Kasumi-1 (cell line): ENCODE data around the gene POU4F3.
"Not testable (repeated sequence)": the region's sequence is repeated elsewhere in the genome, so short reads cannot be mapped to it uniquely, and the experiment has no call there.

Experiments used
- DNase-seq, 2 experiments: peaks; one replicate each; lab custom pipeline; 2025; lab: John Stamatoyannopoulos, UW

POU4F3 gene

DNA sequence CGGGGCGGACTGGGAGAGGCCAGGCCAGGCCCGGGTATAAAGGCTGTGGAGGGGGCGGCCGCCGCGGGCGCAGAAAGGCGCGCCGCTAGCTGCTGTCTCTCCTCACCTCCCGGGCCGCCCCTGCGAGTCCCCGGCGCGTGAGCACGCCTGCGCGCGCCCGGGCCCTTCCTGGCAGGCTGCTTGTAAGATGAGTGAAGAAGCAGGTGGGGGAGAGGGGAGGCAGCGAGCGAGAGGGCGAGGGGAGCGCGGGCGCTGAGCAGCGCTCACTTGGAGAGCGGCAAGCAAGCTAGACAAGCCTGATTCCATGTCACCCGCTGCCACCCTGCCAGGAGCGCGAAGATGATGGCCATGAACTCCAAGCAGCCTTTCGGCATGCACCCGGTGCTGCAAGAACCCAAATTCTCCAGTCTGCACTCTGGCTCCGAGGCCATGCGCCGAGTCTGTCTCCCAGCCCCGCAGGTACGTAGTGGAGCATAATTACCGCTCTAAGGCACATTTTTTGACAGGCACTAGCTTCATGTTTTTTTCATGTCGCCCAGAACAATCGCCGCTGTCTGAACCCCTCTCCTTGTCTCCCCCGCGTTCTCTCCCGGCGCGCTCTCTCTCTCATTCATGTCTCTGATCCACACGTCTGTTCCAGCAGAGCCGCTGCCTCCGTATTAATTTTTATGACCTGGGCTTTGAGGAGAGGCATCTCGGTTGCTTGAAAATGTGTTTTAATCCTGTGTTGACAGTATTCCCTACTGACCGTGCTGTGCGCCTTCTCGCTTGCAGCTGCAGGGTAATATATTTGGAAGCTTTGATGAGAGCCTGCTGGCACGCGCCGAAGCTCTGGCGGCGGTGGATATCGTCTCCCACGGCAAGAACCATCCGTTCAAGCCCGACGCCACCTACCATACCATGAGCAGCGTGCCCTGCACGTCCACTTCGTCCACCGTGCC lies at the start of gene POU4F3:
Gene POU4F3, plus strand, starts transcription at position 66 of the 941 bp plus-strand sequence. Its CDS starts 274 bp downstream, at position 340.
- no peak for DNase-seq

DNA sequence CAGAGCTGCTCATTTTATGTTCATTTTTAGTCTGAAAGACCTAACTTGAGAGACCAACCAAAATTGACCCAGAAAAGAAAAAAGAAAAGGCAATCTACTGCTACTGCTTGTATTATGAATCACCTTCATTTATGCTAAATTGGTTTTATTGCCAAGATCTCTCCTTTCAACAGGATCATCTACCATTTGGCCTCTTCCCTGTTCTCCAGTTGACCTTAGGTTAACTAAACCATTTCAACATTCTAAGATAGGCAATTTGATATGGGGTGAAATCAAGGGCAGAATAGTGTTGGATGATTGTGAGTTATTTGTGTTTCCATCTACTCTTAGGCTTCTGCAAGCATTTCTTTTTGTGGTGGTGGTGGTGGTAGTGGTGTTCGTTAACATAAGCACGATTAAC lies 48.3 kb upstream of the POU4F3 start:
- DNase-seq: no peak

DNA sequence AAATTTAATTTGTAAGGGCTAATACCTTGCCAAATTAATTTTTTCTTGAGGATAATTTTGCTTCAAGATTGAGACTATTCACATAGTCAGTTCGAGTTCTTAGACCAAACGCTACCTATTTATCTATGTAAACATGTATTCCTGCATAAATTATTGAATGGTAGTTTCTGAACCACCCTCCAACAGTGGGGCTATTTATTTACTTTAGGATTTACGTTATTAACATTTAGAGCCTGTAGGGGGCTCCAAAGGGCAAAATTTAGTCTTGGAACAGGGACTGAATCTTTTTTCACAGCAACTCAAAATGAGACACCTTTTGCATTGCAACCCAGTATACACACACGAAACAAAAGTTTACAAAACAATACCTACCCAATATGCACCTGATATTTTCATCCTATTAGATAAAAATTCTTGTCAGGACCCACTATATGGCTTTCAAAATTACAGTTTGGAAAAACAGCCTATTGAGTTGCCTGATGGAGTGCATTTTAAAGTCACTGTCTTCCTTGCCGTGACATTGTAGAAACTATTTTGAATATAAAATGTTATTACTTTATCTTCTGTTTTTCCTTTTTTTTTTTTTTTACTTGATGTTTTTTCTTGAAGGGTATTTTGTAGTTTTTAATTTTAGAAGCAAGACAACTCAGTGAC lies 47.1 kb upstream of the POU4F3 start:
- peak; percentile 69 to 77 for DNase-seq

DNA sequence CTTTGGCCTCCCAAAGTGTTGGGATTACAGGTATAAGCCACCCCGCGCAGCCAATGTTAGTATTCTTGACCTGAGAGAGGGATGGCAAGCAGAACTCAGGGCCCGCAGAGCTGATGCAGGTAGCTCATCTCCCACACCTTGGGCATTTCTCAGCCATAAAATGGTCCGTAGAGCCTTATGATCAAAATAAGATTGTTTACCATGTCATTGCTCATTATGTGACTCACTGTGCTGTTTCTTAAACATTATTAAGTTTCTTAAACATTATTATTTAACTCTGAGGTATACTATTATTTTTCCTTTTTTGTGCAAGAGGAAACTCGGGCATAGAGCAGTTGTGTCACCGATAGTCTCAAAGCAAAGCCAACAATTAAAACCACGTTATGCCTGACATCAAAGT lies 42.4 kb upstream of the POU4F3 start:
- DNase-seq: no peak

DNA sequence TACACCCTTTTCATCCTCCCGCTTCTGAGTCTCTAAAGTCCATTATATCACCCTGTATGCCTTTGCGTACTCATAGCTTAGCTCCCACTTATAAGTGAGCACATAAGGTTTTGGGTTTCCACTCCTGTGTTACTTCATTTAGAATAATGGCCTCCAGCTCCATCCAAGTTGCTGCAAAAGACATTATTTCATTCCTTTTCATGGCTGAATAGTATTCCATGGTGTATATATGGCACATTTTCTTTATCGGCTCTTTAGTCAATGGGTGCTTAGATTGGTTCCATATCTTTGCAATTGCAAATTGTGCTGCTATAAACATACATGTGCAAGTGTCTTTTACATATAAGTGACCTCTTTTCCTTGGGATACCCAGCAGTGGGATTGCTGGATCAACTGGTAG lies 39.7 kb upstream of the POU4F3 start:
- DNase-seq: not testable (repeated sequence)

DNA sequence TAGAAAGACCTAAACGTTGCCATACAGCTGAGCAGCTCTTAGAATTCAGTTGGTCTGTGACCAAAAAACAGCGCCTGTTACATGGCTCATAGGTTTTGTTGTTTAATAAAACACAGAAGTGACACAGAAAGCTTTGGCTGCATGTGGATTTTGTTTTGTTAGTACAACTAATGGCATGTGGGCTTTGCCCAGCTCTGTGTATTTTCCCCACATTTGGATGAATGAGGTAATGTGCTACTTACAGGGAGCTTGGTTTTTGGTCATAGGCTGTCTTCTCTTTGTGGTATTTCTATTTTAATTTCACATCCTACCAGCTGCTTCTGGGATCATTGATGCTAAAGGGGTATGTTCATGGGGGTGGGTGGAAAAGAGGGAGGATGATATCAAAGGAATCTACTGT lies 37.0 kb upstream of the POU4F3 start:
- DNase-seq: no peak

- no peak for DNase-seq
Observed at GRCh38 chr5:146302406-146302805, 36.2 kb upstream of the POU4F3 start.

GRCh38 chr5:146306838-146307237 lies 31.8 kb upstream of the POU4F3 start:
- no peak for DNase-seq

- no peak for DNase-seq
Observed at GRCh38 chr5:146307796-146308195, 30.8 kb upstream of the POU4F3 start.

DNA sequence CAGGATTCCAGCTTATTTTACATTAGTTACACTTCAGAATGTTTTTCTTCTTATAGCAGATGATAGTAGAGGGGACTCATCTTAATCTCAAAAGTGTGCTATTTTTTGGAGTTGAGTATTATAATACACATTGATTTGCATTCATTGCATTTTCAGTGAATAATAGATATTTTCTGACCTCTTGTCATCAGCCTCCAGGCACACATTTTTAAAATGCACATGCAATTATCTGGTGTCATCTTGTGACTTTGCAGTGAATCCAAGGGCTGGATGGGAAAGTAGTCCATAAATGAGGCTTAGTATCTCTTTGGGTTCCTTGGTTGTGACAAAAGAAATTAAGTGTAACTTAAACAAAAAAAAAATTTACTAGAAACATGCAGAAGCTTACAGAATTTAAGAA lies 28.1 kb upstream of the POU4F3 start:
- DNase-seq: no peak

DNA sequence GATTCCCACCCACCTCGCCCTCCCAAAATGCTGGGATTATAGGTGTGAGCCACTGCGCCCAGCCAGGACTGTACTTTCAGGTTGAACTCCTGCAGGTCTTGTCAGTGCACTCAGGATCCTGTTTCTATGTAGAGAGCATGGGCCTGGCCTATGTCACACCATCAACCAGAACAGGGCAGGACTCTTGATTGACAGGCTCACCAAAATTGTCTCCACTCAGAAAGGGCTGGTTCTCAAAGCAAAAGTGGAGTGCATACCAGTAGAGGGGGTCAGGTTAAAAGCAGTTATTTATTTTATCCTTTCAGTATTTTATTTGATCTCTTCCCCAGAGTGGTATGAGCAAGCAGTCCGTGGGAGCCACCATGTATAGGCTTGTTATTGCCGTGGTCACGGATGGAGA lies 27.4 kb upstream of the POU4F3 start:
- no peak for DNase-seq

DNA sequence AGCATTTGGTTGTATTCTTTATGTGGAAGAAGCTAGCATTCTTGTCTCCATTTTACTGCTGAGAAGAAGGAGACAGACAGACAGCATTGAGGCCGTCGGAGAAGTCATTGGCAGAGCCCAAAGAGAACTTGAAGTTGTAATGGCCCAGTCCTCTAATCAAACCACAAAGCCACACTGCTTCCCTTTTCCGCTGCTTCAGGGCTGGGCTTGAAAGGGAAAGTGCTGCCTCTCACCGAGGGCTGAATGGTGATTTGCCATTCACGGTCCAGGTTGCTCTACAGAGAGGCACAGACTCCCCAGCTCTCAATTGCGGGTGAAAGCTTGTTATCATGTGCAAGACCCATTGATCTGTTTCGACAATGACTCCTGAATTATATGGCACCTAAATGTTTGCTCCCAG lies 25.6 kb upstream of the POU4F3 start:
- DNase-seq: peak; percentile 78 to 82

DNA sequence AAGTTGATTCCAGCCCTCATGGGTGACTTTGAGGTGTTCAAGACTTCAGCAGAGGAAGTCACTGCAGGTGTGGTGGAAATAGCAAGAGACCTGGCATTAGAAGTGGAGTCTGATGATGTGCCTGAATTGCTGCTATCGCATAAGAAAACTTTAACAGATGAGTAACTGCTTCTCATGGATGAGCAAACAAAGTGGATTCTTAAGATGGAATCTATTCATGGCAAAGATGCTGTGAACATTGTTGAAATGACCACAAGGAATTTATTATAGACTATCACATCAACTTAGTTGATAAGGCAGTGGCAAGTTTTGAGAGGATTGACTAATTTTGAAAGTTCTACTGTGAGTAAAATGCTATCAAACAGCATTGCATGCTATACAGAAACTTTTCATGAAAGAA lies 17.1 kb upstream of the POU4F3 start:
- DNase-seq: no peak

DNA sequence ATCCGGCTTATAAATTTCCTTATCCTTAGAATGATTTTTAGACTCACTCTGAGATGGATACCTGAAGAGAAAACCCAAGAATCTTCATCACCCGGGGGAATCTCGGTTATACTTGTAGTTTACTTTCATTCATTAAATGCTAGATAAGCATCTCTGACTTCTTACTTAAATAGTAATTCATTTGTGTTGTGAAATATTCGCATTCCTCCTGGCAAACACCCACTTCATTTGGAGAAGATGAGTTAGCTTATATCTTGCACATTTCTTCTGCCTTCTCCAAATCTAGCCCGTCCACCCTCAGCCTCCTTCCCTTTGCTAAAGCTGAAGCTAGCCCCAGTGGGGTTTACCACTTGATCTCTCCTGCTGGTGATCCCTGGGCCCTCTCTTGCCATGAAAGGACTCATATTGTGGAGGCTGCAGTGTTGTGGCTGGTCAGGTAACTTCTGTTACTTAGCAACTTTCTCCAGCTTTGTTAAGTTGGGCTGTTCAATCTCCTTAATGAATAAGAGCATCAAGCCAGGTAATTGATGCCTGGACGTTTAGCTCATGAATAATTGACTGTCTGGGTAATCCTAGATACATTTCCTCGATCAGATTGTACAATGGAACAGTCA lies 11.3 kb upstream of the POU4F3 start:
- DNase-seq: no peak

GRCh38 chr5:146327989-146328388 lies 10.7 kb upstream of the POU4F3 start:
- DNase-seq: no peak

DNA sequence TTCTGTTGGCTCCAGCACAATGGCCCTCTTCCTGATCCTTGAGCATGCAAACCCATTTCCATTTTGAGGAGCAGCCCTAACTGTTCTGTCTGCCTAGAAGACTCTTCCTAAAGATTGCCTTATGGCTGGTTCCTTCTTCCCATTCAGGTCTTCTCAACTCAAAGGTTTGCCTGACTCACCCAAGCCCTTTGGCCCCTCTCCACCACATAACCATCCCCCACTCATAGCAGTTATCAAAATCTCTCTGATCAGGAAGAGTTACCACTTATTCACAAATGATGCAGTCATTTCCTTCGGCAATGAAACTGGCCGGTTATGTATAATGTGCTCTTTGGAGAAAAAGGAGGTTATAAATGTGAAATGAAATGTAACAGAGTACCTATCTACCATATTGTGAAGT lies 8.9 kb upstream of the POU4F3 start:
- no peak for DNase-seq

DNA sequence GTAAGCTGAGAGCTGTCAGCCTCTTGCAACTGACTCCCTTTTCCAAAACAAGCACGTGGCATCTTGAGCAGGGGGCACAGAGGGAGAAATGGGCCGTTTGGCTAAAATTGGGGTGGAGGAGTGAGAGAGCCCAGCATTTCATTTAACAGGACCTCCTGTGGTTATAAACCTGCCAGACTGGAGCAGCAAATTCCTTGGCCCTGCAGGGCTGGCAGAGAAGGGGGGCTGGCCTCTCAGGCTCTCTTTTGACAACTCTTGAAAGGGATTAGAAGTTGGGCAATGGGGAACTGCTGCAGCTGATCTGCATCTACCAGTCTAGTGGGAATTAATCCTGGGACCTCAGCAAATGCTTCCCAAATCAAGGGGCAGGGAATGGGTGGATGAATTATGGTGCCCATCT lies 7.2 kb upstream of the POU4F3 start:
- no peak for DNase-seq

DNA sequence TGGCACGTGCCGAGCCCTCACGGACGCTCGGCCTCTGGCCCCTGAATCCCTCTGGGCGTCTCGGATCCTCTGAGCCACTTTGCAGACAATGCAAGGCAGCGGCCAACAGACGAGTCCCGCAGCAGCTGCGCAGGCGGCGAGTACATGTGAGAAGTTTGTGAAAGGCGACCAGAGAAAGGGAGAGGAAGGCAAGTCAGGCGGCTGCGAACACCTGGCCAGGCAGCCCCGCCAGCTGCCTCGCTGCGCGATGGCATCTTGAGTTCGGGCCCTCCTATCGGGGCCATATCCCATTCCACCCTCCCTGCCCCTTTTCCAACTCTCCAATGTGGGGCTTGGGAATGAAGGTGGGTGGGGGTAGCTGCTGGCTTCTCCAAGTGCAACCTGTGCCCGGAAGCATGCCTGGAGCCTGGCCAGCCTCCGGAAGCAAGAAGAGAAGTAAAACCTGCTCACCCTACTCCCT lies 4.5 kb upstream of the POU4F3 start:
- DNase-seq: no peak

- DNase-seq: no peak
Observed at GRCh38 chr5:146336197-146336596, 2.4 kb upstream of the POU4F3 start.

DNA sequence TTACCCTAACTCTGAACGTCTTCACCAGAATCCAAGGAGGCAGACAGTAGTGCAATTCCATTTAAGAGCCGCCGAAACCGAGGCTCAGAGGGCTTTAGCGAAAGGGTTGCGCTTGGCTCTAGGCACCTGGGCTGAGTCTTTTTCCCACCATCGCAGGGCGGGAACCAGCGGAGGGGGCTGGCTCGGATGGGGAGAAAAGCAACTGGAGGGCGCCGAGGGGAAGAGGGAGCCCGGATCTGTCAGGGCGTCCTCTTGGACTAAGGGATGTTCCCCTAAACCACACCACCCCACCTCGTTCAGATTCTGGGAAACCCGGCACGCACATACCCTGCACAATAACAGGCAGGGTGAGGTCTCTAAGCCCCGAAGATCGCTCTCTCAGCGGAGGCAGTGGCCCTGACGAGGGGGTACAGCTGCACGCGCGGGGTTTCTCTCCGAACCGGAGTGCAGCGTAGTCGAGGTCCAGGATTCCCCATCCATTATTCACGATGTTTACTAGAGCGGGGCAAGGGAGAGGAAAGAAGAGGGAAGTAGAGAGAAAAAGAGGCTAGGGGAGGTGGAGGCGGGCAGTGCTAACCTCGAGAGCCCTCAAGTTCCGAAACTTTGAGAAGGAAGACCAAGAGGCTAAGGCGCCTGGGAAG lies 1.3 kb upstream of the POU4F3 start:
- DNase-seq: no peak

- no peak for DNase-seq
Observed at GRCh38 chr5:146337928-146338327, 711 bp upstream of the POU4F3 start.

DNA sequence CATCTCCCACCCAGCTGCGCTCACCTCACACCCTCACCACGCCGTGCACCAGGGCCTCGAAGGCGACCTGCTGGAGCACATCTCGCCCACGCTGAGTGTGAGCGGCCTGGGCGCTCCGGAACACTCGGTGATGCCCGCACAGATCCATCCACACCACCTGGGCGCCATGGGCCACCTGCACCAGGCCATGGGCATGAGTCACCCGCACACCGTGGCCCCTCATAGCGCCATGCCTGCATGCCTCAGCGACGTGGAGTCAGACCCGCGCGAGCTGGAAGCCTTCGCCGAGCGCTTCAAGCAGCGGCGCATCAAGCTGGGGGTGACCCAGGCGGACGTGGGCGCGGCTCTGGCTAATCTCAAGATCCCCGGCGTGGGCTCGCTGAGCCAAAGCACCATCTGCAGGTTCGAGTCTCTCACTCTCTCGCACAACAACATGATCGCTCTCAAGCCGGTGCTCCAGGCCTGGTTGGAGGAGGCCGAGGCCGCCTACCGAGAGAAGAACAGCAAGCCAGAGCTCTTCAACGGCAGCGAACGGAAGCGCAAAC lies 1.1 kb downstream of the POU4F3 start:
- DNase-seq: no peak
